Endometrial microvascular endothelial cells (primary cell): ENCODE data around the gene PSAT1. TPM values are rescaled to one million over a fixed set of nuclear protein-coding genes. Genes with fewer than 3 reads are reported as not detected.

ENCODE experiments used
- in situ Hi-C: cut with HindIII; loops from 2 replicates; pipeline ENCODE4 v1.10.0; 2017; ENCODE audit warnings: low sequenced_read_pairs, low pct_unique_long_range_greater_than_20kb; ENCODE audit errors: inconsistent ontology term
- total RNA-seq: library from RNA; depleted of rRNA; stranded (reverse); fragments of >200 nt; gene quantifications from one replicate; pipeline ENCODE4 v1.2.3, GENCODE V29; 2015; ENCODE audit errors: inconsistent ontology term

PSAT1 gene
- total RNA-seq, 1 donor from 2014 or later, result 47.4 TPM

DNA sequence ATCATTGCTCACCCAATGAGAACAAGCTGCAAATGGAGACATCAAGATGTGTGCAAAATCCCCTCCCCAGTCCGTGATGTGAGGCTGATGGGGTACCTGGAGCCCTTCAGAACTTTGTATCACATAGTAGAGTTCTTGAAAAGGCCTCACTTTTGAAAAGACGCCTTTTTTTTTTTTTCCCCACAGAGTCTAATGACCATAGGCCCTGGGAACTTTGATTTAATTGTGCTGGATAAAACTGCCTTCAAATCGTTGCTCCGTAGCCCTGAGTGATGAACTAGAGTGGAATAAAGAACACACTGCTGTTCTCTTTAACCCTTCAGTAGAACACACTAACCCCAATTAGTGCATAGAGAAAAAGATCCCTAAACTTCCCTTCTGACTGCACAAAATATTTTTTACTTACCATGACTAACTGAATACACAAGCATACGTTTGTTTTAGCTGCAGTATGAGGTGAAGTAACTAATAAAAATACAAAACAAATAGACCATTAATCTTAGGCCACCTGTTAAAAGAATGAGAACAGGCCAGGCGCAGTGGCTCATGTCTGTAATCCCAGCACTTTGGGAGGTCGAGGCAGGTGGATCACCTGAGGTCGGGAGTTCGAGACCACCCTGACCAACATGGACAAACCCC, 15.1 kb downstream of the PSAT1 start:
- in situ Hi-C loops, result no loop called here

- in situ Hi-C loops, result no loop called here
Observed at GRCh38 chr9:78314550-78314949, 17.6 kb downstream of the PSAT1 start.

DNA sequence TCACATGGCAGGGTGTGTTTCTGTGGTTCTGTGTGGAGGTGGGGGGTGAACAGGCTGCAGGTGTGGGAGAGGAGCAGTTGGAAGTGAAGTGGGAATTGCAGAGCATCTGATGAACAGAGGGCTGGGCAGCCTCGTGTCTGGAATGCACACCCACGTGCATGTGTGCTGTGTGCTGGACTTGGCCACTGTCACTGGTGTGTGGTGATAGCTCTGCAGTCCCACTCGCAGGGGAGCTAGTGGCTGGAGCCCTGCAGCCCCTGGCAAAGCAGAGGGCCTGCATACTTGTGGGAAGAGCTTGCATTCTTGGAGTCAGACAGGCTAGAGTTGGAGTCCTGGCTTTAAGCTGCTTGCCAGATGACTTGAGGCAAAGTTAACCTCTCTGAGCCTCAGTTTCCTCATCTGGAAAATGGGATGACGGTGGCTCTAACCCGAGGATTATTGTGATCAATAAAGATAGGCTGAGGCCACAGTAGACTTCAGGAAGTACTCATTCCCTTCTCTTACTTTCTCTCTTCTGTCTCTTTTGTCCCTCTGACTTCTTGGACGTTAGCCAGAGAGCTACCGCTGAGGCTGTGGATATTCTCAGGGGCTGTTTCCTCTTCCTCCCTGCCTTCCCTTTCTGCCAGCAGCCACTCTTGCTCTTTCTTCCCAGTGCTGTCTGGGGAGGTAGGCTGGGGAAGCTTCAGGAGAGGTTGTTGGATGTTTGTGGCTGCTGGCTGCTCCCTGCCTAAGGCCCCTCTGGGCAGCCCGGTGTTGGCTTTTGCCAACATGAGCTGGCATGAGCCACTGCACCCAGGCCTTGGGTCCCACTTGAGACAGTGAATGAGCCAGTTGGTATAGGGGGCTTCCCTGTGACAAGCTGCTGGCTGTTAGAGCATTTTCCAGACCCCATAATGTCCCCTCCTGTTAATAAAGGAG, 18.3 kb downstream of the PSAT1 start:
- in situ Hi-C loops, result no loop called here

GRCh38 chr9:78316166-78316892, 19.4 kb downstream of the PSAT1 start:
- in situ Hi-C loops, result no loop called here

DNA sequence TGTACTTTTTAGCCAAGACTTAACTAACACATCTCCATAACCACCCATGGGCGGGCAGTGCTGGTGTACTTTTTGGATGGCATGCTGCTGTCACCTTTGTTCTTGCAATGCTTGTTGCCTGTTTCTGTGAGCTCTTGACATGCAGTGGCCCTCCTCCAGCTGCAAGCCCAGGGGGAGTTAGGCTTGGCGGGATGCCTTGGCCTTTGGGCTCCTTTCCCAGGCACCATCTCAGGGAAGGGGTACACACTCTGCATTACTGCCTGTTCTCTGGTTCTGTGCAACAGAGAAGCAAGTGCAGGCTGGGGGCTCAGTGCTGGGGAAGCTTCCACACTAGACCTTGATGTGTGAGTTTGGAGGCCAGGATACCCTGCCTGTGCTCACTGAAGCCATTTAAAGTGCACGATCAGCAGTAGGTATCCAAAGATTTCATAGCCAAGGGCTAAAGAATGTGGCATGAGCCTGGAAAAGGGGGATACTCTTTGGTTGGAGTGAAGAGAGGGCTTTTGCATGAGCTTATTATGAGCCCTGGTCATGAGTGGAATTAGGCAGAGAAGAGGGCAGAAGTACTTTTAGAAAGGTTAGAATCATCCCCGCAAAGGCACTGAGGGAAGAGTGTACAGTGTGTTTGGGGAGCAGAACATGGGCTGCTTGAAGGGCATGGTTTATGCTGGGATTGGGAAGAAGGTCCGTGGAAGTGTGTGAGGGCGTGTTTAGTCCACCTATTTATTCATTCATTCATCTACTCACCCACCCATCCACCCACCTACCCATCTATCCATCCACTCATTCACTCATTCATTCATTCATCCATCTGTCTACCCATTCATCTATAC, 22.5 kb downstream of the PSAT1 start:
- in situ Hi-C loops, result no loop called here

- in situ Hi-C loops, result no loop called here
Observed at GRCh38 chr9:78320030-78320693, 23.2 kb downstream of the PSAT1 start.

DNA sequence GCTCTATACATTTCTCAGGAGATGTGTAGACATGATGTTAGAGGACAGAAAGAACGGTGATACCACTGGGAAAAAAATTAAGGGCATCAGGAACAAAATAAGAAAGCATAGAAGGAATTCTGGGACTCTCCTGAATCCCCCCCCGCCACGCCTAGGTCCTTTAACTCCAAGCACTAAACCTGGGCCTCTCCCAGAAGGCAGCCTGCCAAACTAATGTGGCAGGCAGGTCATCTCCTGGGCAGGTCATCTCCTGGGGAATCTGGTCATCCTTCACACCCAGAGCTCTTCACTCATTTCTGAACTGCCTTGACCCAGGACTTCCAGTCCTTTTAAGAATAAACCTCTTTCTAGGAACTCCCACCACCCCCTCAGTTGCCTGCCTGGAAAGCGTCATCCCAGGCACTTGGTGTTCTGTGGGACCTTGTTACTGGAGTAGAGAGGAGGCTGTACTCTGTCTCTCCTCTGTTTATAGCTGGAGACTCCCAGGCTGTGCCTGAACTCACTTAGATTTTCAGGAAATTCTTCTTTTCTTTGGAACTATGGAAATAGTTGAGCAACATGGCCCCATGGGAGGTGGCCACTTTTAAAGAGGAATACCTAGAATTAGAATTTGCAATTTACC, 24.1 kb downstream of the PSAT1 start:
- in situ Hi-C loops, result no loop called here

- in situ Hi-C loops, result no loop called here
Observed at GRCh38 chr9:78321505-78321904, 24.6 kb downstream of the PSAT1 start.

DNA sequence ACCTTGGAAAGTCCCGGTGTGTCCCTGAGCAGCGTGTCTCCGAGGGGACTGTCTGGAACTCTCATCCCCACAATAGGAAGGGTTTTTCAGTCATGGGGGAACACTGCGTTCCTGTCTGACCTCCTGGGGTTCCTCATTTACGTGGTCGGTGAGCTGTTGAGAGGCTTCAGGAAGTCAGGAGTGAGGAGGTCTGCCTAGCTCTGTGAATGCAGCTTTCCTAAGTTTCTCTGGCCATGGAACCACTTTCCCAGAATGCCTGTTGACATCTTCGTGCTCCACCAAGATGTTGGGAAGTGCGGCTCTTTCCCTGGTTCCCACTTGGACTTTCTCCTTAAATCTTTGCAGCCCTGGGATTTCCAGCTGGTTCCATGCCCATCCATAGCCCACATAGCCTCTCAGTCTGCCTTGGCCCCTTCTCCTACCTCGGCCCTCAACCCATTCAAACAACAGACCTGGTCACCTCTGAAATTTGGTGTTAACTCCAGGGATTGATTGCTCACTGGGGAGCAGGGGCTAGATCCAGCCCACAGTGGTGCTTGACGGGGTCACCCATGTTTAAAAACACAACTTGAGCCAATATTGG, 27.2 kb downstream of the PSAT1 start:
- in situ Hi-C loops, result no loop called here

DNA sequence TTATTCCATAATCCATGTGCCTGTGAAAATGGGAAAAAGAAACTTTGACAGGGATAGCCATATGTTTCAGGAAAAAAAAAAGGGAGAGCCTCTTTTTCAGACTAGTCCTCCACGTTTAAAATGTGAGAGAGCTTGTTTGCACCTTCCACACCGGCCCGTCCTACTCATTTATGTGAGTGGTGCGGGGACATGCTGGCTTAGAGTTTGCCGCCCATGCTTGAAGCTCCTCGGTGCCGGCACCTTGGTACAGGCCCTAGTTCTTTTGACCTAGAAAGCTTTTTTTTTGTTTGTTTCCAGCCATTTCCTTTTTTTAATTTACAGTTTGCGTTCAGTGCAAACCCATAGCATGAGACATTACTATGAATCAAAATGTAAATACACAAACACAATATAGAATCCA, 27.8 kb downstream of the PSAT1 start:
- in situ Hi-C loops, result no loop called here

DNA sequence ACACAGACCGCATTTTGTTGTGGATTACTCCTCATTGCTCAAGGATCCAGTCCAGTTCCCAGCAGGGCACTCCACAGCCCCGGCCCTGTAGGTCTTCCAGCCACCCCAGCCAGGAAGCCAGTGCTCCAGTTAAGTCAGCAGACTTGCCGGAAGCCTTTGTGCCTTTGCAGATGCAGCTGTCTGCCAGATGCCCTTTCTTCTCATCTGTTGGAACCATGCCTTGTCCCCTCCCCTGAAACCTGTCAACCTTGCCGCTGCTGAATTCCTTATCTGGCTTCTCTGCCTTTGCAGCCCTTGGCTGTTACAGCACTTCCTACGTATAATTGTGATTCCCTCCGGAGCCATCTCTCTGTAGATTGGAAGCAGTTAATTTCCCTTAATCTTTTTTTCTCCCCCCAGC, 28.4 kb downstream of the PSAT1 start:
- in situ Hi-C loops, result no loop called here

DNA sequence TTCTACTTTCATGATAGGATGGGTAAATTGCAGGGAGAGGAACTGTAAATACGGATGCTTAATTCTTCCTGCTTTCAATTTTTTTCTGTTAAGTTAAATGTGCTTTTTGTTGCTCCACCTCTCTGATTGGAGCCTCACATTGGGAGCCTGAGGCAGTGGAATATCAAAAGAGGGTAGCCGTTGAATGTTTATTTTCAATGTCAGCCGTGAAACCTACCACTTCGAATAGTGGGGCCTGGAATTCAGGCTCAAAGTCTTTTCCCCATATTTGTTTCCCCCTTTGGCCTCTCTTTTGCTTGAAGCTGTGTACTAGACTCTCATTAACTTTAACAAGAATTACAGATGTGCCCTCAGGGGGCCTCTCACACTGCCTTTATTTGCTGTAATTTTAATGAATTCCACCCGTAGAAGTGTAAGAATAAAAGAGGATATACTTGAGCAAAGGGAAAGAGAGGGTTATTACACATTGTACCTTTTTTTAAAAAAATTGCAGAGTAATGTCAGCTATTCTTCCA, 29.0 kb downstream of the PSAT1 start:
- in situ Hi-C loops, result no loop called here

DNA sequence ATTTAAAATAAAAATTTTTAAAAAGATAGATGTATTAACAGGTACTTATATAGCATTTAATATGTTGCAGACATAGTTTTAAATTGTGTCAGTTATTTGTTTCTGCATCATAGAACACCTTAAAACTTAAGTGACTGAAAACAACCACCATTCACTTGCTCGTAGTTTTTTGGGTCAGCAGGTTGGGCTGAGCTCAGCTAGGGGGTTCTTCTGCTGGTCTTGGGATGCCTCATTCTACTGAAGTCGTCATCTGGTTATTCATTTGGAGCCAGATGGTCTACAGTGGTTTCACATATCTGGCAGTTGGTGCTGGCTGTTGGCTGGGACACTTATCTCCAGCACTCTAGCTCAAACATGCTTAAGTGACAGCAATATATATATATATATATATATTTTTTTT, 29.6 kb downstream of the PSAT1 start:
- in situ Hi-C loops, result no loop called here

- in situ Hi-C loops, result no loop called here
Observed at GRCh38 chr9:78332381-78332780, 35.5 kb downstream of the PSAT1 start.

- in situ Hi-C loops, result no loop called here
Observed at GRCh38 chr9:78348848-78349247, 51.9 kb downstream of the PSAT1 start.

DNA sequence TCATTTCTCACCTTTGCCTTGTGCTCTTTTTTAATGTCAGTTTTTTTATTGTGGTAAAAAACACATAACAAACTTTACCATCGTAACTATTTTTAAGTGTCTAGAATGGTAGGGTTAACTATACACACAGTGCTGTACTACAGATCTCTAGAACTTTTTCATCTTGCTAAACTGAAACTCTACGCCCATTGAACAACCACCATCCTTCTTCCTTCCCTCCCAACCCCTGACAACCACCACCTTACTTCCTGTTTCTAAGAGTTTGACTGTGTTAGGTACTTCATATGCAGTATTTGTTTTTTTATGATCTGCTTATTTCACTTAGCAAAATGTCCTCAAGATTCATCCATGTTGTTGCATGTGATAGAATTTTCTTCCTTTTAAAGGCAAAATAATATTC, 54.9 kb downstream of the PSAT1 start:
- in situ Hi-C loops, result no loop called here

GRCh38 chr9:78354324-78354973, 57.5 kb downstream of the PSAT1 start:
- in situ Hi-C loops, result no loop called here
